Middle frontal gyrus (tissue), 1 donor: Measurements from ENCODE around the gene VDR.

Source experiments
- DNase-seq: peaks from one replicate; pipeline ENCODE4 v3.0.0-alpha.2; 2015; ENCODE audit warnings: low spot score; ENCODE audit errors: extremely low spot score

Gene VDR

GRCh38 chr12:47904713-47905709, at the start of gene VDR:
Gene VDR (minus strand): TSS chr12:47904994. CDS start chr12:47879113, 25,881 bp downstream.
- no peak for DNase-seq

DNA sequence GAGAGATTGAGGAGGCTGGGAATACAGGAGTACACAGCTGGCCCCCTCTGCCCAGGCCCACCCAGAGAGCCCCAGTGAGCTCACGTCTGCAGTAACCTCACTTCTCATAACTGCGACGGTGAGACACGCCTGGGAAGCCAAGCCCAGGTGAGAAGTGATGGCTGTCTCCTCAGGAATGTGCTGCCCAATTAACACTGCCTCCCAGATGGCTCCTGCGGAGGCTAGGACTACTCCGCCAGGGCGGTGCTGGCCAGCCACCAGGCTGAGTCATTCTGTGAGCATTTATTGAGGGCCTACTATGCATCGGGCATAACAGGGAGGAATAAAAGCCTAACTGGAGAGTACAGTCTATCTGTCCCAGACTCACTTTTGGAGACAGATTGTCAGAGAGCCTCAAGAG, 49.3 kb upstream of the VDR start:
- DNase-seq, result no peak

DNA sequence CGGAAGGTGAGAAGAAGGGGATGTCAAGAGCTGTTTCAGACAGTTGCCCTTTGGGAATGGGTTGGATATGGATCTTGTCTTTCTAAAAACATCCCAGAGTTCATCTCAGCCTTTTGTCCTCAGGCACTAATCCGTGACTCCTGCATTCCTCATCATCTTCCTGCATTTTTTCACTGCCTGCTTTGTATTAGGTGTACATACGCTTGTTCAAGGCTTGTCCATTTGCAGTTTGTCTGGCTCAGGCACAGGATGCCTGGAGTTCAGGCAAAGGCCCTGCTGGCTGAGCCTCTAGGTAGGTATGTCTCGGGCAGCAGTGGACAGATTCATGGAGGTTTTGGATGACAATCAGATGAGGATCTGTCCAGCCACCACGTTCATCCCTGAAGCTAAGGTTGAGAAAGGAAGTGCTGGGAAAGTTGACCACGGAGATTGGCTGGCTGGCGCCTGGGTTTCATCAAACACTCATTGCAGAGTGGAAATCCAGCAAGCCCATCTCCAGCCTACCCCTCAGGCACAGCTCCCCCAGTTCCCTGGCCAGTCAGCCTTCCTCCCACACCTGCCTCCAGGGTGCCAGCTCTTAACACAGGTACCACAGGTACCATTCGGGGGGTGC, 46.2 kb upstream of the VDR start:
- no peak for DNase-seq

- no peak for DNase-seq
Measured at GRCh38 chr12:47949441-47950341, 44.9 kb upstream of the VDR start.

GRCh38 chr12:47947341-47947740, 42.5 kb upstream of the VDR start:
- no peak for DNase-seq

- no peak for DNase-seq
Measured at GRCh38 chr12:47946413-47947323, 41.9 kb upstream of the VDR start.

DNA sequence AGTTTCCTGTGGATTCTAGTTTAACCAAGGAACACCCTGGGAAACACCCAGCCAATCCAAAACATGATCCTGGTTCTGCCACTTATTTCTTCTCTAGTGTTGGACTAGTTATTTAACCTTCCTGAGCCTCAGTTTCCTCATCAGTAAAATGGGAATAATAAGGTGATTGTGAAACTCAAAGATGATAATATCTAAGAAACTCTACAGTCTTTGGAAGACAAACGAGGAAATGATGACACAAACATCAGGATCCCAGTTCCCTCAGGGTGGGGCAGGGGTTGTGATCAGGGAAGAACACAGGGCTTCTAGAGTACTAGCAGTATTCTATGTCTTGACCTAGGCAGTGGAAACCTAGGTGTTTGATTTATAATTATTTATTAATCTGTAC, 40.5 kb upstream of the VDR start:
- no peak for DNase-seq

DNA sequence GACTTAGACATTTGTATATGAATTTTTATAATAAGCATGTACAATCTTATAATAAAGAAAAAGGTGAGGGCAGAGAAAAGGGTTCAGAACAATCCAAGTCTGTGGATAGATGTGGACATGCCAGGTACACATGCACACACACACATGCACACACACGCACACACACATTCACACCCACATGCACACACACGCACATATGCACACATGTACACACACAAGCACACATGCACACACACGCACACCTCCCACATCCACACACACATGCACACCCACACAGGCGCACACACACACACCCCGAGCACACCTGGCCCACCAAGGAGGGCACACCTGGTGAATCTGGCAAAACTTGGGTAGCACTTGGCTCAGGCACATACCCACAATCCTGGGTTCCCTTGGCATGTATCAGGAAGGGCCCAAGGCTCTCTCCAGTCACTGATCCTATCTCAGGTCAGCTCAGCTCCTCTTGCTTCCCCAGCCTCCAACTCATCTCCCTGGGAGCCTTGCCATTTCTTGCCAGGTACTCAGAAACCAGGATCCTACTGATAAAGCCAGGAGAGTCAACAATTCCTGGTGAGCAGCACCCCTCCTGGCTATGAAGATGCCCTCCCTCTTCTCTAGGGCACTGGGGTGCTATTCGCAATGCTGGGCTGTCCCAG, 40.0 kb upstream of the VDR start:
- DNase-seq, result no peak

DNA sequence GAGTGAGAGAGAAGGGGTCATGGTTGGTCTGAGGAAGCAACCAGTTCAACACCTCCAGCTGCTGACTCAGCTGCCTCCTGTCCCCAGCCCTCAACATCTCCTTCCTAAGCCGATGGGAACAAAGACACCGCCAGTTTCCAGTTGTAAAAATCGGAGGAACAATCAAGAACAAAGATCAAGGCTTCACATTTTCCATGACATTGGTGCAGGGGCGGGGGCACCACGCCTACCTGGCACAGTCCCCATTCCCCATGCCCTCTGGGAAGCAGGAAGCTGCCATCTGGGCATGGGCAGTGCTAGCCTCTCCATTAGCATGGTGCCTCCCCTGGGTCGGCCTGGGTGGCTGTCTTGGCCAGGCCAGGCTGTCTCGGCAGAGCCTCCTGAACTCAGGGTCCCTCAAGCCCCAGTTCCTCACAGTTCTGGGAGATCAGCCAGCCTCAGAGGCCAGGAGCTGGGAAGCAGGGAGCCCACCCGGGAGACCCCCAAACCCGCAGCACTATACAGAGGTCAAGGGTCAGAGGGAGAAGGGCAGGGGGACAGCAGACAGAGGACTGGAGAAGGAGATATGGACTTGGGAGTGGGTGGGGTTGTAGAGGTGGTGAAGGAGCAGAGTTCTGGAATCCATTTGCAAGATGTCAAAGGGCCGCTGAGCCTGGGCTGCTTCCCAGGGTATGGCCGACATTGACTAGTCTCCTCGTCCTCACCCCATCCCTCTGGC, 39.0 kb upstream of the VDR start:
- no peak for DNase-seq

DNA sequence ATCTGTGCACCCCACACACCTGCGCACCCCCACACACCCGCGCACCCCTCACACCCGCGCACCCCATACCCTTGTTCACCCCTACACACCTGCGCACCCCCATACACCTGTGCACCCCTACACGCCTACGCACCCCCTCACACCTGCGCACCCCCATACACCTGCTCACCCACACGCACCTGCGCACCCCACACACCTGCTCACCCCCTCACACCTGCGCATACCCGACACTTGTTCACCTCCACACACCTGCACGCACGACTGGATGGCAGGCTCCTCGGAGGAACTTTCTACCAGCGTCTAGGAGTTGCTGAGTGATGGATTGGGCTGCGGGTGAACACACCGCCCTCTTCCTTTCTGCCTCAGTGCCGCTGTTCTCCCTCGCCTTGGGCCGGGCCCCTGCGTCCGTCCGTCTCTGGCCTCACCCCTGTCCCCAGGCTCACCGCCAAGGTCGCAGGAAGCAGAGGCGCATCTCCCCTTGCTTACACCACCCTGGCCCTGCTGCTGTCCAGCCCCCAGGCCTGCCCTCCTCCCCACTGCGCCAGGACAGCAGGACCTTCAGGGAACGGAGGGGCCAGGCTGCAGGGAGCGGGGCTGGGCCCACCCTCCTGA, 37.9 kb upstream of the VDR start:
- DNase-seq, result no peak

DNA sequence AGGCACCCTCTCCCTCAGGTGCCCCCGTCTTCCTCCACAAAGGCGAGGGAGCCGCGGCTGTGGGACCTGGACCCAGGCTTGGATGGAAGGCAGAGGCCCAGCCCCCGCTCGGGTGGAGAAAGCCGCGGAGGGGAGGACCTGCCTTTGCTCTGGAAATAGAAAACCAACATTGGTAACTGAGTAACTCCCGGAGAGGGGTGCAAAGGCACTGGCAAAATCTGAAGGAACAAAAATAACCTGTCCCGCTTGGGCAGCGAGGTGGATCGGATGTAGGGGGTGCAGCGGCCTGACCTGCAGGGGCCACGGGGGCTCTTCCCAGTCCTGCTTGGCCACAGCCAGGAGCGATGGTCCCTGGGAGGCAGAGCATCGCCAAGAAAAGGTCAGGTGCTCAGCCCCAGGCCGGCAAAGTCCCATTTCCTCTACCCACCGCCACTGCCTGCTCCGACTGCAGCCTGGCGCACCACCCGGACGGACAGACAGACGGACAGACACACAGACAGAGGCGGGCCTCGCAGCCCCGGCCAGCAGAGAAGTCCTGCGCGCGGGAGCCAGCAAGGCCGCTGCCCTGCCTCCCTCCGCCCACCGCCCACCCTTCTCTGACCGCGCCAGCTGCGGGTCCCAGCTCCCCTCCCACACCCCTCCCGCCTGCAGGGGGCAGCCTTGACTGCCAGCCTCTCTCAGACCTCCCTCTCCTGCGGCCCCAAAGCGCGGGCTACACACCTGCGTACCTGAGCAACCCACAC, 37.2 kb upstream of the VDR start:
- no peak for DNase-seq

DNA sequence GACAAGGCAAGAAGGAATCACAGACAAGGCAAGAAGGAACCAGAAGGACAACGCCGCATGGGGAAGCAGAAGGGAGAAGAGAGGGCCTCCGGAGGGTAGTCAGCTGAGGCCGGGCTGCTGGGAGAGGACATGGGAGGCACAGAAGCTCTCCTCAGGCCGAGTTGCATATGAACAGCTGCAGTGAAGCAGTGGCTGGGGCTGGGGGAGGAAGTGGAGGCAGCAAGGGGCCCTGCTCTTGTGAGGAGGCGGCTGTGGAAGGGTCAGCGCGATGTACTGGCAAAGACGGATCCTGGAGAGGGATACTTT, 36.6 kb upstream of the VDR start:
- DNase-seq, result no peak

DNA sequence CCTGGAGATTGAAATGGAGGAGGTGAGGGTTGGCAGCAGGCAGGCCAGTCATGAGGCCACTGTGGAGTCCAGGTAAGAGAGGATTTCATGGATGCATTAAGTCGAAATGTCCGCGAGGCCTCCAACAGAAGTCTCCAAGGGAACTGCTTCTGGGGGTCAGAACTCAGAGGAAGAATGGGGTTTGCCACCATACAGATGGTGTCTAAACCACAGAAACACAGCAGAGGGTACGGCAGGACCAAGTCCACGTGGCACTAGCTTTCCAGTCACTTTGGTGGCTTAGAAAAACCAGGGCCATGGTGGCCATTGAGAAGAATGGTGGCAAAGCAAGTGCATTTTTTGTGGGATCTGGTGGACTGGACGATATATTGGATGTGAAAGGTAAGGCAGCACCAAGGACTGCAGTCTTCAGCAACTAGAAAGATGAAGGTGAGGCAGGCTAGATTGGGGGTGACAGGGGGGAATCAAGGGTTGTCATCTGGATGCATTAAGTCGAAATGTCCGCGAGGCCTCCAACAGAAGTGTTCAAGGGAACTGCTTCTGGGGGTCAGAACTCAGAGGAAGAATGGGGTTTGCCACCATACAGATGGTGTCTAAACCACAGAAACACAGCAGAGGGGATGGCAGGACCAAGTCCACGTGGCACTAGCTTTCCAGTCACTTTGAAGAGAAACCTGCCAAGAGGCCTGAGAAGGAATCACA, 36.1 kb upstream of the VDR start:
- DNase-seq, result no peak

- no peak for DNase-seq
Measured at GRCh38 chr12:47939009-47939601, 34.3 kb upstream of the VDR start.

GRCh38 chr12:47938594-47938993, 33.8 kb upstream of the VDR start:
- DNase-seq, result no peak

DNA sequence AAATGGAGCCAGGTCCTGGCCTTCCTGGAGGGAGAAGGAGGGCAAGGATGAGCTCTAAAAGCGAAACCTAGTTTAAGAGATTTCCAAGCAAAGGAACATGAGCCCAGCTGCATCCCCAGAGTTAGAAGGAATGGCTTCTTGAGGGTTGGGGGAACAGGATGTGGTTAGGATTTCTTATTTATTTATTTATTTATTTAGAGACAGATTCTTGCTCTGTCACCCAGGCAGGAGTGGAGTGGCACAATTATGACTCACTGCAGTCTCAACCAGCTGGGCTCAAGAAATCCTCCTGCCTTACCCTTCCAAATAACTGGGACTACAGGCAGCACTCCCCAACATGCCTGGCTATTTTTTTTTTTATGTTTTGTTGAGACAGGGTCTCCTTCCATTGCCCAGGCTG, 33.3 kb upstream of the VDR start:
- no peak for DNase-seq

GRCh38 chr12:47935184-47935583, 30.4 kb upstream of the VDR start:
- DNase-seq, result no peak

- DNase-seq, result no peak
Measured at GRCh38 chr12:47931187-47931586, 26.4 kb upstream of the VDR start.
